Ovary (tissue), 9 donors: ENCODE results near the gene ELMO2. TPM values are rescaled to one million over a fixed set of nuclear protein-coding genes. Genes with fewer than 3 reads are reported as not detected.

Source experiments
- DNase-seq, 5 donors: peaks; one replicate each; pipeline ENCODE4 v3.0.0-alpha.2; 2019 to 2020
- H3K27ac ChIP-seq, 2 donors: fragments of 200-600 bp; one replicate each; pipeline versions ENCODE4 v1.5.1 to v1.8.0; 2019 to 2022
- H3K27me3 ChIP-seq: fragments of 200-600 bp; one replicate; pipeline ENCODE4 v1.8.0; 2022
- H3K36me3 ChIP-seq: fragments of 200-600 bp; sonication (generic); one replicate; pipeline ENCODE4 v1.5.1; 2019
- H3K4me1 ChIP-seq: one replicate; pipeline ENCODE4 v1.8.1; 2013; ENCODE audit warnings: mild to moderate bottlenecking, moderate library complexity; ENCODE audit not compliant: insufficient read depth
- H3K4me3 ChIP-seq: fragments of 200-600 bp; sonication (generic); one replicate; pipeline ENCODE4 v1.5.1; 2017
- H3K9me3 ChIP-seq, 2 donors: fragments of 200-600 bp in 1 of 2; sonication (generic) in 1 of 2; one replicate each; pipeline versions ENCODE4 v1.5.1 to v1.8.1; 2013 to 2019; ENCODE audit warnings: mild to moderate bottlenecking in 1 of 2, moderate library complexity in 1 of 2
- EP300 ChIP-seq: sonication (generic); formaldehyde crosslinking; IDR thresholded peaks from one replicate; pipeline ENCODE4 v1.6.1; 2017; ENCODE audit warnings: antibody characterized with exemption
- POLR2A ChIP-seq: fragments of 450-650 bp; IDR thresholded peaks from one replicate; pipeline ENCODE4 v1.6.1; 2017; ENCODE audit warnings: antibody characterized with exemption, mild to moderate bottlenecking, moderate library complexity
- WGBS, 3 donors: extraction: QIAGEN DNeasy Blood & Tissue Kit in 1 of 3; methylation state at CpG; one replicate each; pipeline versions ENCODE4 v1.1.5 to v1.1.7; 2013 to 2017; 5-methylcytosine and 5-hydroxymethylcytosine counted together
- intact Hi-C, 4 donors: fragments of 100-400 bp; cut with DNase I; formaldehyde crosslinking; loops; one replicate each; pipeline versions ENCODE4 v1.11.0 to v1.15.1; 2022 to 2023
- polyA plus RNA-seq, 2 donors: library from polyadenylated mRNA; stranded (reverse); fragments of 200-250 nt in 1 of 2; fragments of 350-450 nt in 1 of 2; fragmentation: Illumina TruSeq in 1 of 2; extraction: RNeasy Lipid Tissue Mini Kit (QIAGEN cat#74804) in 1 of 2; gene quantifications; one replicate each; pipeline ENCODE4 v1.2.3, GENCODE V29; 2013 to 2014
- total RNA-seq, 7 donors: library from RNA; depleted of rRNA in 2 of 7; stranded (reverse); fragments of >200 nt in 2 of 7; fragmentation: NEBNext Ultra II Directional in 3 of 7; extraction: Animal tissue kit (Norgen Biotek cat#: 25700) in 3 of 7; gene quantifications; one replicate each; pipeline versions ENCODE4 v1.1.0 to v1.2.4, GENCODE V29; 2016 to 2023
- TF ChIP-seq, protein P1 (sequence below), 3 donors: fragments of 450-650 bp in 2 of 3; fragments of 200-600 bp in 1 of 3; IDR thresholded peaks; one replicate each; pipeline versions ENCODE4 v1.5.1 to v1.8.0; 2016 to 2022; ENCODE audit warnings: antibody characterized with exemption in 3 of 3, mild to moderate bottlenecking in 1 of 3
- donor health status: DM: no; HTN: no; CAD: no; lungs with moderate emphysema.
- donor health status: DM: no; HTN: no; CAD: no.
- donor health status: Bipolar disorder and iron deficiency.
- donor health status: DM: yes; HTN: yes; CAD: no.
- donor health status: DM: no; HTN: no; CAD: no.
- donor health status: DM: yes; HTN: yes; CAD: no.

ELMO2 gene
- total and polyA plus RNA-seq, 9 donors = 19.1 to 57.6 (median 41.0) TPM

DNA sequence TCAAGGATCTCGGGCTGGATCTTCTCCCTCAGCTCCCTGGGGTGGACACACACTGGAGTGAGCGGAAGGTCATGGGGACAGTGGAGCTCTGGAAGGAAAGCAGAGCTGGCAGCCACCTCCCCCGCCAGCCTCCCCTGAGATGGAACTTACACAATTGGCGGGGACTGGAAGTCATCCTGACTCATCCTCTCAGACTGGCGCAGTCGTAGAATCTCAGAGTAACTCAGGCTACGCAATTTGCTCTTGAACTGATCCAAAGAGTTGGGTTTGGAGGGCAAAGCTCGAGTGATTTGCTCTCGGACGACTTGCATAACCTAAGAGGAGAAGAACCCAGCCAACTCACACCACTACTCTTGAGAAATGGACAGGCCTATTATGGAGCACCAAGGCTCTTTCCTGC is 34.8 kb downstream of the ELMO2 start:
- Histone ChIP-seq H3K4me1 (no peaks in the 10 kb centered on the region), H3K4me3 (no peak overlapping the region), H3K9me3 (no peaks in the 10 kb centered on the region), H3K27ac (no peak overlapping the region), H3K36me3 (no peaks in the 10 kb centered on the region), H3K27me3 (no peaks in the 10 kb centered on the region)
- DNase-seq = no peak
- WGBS, 3 donors = 92 to 96% (median 92%) methylated on average over 10 of the region's 10 CpGs
- TF ChIP-seq, protein P1, sequence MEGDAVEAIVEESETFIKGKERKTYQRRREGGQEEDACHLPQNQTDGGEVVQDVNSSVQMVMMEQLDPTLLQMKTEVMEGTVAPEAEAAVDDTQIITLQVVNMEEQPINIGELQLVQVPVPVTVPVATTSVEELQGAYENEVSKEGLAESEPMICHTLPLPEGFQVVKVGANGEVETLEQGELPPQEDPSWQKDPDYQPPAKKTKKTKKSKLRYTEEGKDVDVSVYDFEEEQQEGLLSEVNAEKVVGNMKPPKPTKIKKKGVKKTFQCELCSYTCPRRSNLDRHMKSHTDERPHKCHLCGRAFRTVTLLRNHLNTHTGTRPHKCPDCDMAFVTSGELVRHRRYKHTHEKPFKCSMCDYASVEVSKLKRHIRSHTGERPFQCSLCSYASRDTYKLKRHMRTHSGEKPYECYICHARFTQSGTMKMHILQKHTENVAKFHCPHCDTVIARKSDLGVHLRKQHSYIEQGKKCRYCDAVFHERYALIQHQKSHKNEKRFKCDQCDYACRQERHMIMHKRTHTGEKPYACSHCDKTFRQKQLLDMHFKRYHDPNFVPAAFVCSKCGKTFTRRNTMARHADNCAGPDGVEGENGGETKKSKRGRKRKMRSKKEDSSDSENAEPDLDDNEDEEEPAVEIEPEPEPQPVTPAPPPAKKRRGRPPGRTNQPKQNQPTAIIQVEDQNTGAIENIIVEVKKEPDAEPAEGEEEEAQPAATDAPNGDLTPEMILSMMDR (IDR thresholded peaks at IDR 0.05) = no peak
- TF ChIP-seq EP300 = no peak
- intact Hi-C loops = no loop called here

DNA sequence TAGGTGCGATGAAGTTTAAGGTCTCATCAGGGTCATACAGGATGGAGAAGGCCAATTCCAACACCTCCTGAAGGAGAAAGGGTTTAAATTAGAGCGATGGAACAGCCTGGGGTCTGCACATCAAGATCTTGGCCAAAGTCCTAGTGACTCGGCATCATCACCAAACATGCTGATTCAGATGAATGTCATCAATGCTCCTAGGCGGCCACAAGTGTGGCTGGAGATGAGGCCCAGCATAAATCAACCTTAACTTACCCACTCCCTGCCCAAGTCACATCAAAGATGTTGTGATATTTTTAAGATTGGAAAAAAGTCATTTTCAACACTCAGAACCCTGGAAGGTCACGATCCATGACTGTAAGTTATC is 37.5 kb downstream of the ELMO2 start:
- TF ChIP-seq EP300 (no peak), POLR2A (no peak)
- TF ChIP-seq, protein P1 (IDR thresholded peaks at IDR 0.05) = no peak
- Histone ChIP-seq H3K9me3 (no peaks in the 10 kb centered on the region), H3K4me3 (no peak overlapping the region), H3K27me3 (no peaks in the 10 kb centered on the region), H3K36me3 (no peaks in the 10 kb centered on the region), H3K27ac (no peak overlapping the region), H3K4me1 (peaks cover 2% of the 10 kb centered on the region)
- 77 to 89% (median 84%) methylated on average over 5 of the region's 5 CpGs for WGBS, 3 donors
- intact Hi-C loops = no loop called here
- DNase-seq = no peak

DNA sequence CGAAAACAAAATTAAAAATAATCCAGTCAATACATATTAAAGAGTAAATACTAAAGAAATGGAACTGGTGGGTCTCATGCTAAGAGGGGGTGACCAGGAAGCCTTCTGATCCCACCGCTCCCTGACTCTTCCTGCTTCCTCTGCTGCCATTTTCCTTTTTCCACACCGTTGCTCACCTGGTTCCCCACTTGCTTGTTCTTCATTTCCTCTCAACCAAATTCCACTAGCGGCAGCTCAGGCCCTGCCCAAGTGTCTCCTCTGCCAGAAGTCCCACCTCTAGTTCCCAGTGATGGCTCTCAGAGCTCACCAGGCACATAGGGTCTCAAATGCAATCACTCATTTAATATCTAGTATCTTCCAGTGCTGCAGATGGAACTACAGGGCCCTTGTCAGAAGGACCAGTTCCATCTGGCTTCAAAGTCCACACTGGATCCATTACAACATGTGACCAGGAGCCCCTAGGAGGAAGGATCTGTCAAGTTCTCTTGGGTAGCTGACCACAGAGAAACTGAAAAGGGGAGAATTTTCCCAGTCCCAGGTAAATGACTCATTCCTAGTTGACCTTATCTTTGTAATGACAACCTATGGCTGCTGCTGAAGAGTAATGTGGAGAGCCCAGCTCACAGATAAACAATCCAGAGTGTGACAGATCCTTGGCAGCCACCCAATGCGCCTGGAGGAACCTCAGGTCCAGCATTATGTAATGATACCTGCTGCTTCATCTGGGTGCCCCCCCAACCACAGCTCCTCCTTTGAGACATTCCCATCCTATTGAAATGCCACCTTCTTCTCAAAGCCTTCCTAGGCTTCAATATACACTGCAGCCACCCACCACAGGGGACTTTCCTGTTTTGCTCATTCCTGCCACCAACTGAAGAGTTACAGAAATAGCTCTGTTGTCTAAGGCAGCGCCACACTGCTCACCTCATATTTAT is 38.2 kb downstream of the ELMO2 start:
- Histone ChIP-seq H3K4me1 (peaks cover 2% of the 10 kb centered on the region), H3K9me3 (no peaks in the 10 kb centered on the region), H3K36me3 (no peaks in the 10 kb centered on the region), H3K4me3 (no peak overlapping the region), H3K27me3 (no peaks in the 10 kb centered on the region), H3K27ac (no peak overlapping the region)
- 91 to 94% (median 91%) methylated on average over 6 of the region's 6 CpGs for WGBS, 3 donors
- intact Hi-C loops = no loop called here
- no peak for DNase-seq
- TF ChIP-seq, protein P1 (IDR thresholded peaks at IDR 0.05) = no peak
- TF ChIP-seq POLR2A = no peak
- TF ChIP-seq EP300 = no peak

DNA sequence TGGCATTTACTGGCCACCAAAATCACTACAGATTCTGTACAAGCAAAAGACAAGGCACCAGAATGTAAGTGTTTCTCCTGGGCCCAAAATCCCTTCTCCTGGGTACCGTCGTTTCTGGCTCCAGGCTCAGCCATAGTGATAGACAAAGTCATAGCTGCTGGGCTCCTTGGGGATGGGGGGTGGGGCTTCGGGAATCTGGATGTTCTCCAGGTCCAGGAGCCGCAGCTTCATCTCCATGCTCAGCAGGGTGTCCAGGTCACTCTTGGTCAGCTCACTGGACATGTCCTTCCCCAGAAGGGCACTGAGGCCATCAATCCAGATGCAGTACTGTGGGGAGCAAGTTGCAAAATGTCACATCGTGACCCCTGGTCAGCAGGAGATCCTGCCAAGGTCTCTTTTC is 39.2 kb downstream of the ELMO2 start:
- Histone ChIP-seq H3K27ac (no peak overlapping the region), H3K36me3 (no peaks in the 10 kb centered on the region), H3K4me3 (no peak overlapping the region), H3K4me1 (peaks cover 2% of the 10 kb centered on the region), H3K9me3 (no peaks in the 10 kb centered on the region), H3K27me3 (no peaks in the 10 kb centered on the region)
- DNase-seq = no peak
- 71 to 81% (median 72%) methylated on average over 5 of the region's 5 CpGs for WGBS, 3 donors
- intact Hi-C loops = no loop called here
- TF ChIP-seq, protein P1 (IDR thresholded peaks at IDR 0.05) = no peak
- TF ChIP-seq EP300 = no peak
- no peak for TF ChIP-seq POLR2A
